Measurements from ENCODE around the gene SLC25A19. TPM values are rescaled to one million over a fixed set of nuclear protein-coding genes. Genes with fewer than 3 reads are reported as not detected.

SLC25A19 gene
- total and polyA plus RNA-seq, 9 of the 15 experiments (the other 6 are each of a cell fraction or from before 2014, with no cell fraction given) = 33.4 to 76.6 (median 55.3) TPM

DNA sequence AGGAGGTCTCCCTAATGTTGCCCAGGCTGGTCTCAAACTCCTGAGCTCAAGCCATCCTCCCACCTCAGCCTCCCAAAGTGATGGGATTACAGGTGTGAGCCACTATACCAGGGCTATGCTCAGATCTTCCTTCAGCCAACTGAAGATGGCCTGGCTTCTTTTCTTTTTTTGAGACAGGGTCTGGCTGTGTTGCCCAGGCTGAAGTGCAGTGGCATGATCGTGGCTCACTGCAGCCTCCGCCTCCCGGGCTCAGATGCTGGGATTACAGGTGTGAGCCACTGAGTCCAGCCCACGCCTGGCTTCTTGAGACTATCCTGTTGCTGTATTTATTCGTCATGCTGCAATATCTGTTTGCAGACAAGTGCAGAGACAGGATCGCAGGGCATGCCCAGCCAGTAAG is 4.1 kb downstream of the SLC25A19 start (continued):
- no peak for TF ChIP-seq ZNF121 (CRISPR knock-in tag; conservative IDR thresholded peaks at IDR 0.05)
- TF ChIP-seq PTBP1 (IDR thresholded peaks at IDR 0.05; ENCODE audit: low read depth, low read length) = no peak
- TF ChIP-seq, protein P1, sequence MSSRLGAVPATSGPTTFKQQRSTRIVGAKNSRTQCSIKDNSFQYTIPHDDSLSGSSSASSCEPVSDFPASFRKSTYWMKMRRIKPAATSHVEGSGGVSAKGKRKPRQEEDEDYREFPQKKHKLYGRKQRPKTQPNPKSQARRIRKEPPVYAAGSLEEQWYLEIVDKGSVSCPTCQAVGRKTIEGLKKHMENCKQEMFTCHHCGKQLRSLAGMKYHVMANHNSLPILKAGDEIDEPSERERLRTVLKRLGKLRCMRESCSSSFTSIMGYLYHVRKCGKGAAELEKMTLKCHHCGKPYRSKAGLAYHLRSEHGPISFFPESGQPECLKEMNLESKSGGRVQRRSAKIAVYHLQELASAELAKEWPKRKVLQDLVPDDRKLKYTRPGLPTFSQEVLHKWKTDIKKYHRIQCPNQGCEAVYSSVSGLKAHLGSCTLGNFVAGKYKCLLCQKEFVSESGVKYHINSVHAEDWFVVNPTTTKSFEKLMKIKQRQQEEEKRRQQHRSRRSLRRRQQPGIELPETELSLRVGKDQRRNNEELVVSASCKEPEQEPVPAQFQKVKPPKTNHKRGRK (tag; IDR thresholded peaks at IDR 0.05) = no peak
- TF ChIP-seq POLR2A (conservative IDR thresholded peaks at IDR 0.05) = no peak
- TF ChIP-seq FOS (IDR thresholded peaks at IDR 0.05; ENCODE audit: extremely low read depth, insufficient read length) = no peak
- no peak for TF ChIP-seq ZBTB26 (CRISPR knock-in tag; IDR thresholded peaks at IDR 0.05)
- no peak for TF ChIP-seq KLF10 (CRISPR knock-in tag; IDR thresholded peaks at IDR 0.05)
- no peak for TF ChIP-seq CBX3 (IDR thresholded peaks at IDR 0.05; ENCODE audit: borderline replicate concordance in 1 of 2, low read length in 2 of 2)
- TF ChIP-seq RREB1 (CRISPR knock-in tag; IDR thresholded peaks at IDR 0.05) = no peak
- no peak for TF ChIP-seq ZBTB17 (CRISPR knock-in tag; IDR thresholded peaks at IDR 0.05)
- TF ChIP-seq SRSF3 (IDR thresholded peaks at IDR 0.05; ENCODE audit: insufficient read depth, low read length) = no peak
- no peak for TF ChIP-seq HDAC1 (IDR thresholded peaks at IDR 0.05)
